ENCODE measurements around the gene RAB40C.

DNA sequence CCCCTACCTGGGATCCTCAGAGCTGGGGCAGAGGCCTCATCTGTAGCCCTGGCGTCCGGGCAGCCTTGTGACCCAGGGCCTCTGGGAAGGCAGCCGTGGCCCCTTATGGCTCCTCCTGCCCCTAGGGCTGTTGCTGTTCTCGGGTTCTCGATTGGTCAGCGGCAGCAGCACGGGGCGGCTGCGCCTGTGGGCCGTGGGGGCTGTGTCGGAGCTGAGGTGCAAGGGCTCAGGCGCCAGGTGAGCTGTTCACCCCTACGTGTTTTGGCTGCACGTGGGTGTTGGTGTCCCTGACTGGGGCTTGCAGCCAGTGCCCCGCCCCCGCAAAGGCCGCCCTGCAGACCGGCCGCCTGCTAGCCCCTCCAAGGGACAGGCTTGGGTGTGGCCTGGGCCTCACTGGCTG lies 72.2 kb downstream of the RAB40C start:
- TF ChIP-seq, protein P1, sequence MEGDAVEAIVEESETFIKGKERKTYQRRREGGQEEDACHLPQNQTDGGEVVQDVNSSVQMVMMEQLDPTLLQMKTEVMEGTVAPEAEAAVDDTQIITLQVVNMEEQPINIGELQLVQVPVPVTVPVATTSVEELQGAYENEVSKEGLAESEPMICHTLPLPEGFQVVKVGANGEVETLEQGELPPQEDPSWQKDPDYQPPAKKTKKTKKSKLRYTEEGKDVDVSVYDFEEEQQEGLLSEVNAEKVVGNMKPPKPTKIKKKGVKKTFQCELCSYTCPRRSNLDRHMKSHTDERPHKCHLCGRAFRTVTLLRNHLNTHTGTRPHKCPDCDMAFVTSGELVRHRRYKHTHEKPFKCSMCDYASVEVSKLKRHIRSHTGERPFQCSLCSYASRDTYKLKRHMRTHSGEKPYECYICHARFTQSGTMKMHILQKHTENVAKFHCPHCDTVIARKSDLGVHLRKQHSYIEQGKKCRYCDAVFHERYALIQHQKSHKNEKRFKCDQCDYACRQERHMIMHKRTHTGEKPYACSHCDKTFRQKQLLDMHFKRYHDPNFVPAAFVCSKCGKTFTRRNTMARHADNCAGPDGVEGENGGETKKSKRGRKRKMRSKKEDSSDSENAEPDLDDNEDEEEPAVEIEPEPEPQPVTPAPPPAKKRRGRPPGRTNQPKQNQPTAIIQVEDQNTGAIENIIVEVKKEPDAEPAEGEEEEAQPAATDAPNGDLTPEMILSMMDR (conservative IDR thresholded peaks at IDR 0.05 in 1 of 2, IDR thresholded peaks at IDR 0.05 in 1 of 2; ENCODE audit: low read depth in 1 of 2, low read length in 2 of 2): no peak
- TF ChIP-seq EZH2 (IDR thresholded peaks at IDR 0.05; ENCODE audit: low read length, missing control alignments): no peak

Data from fibroblast of lung (primary cell).